ENCODE measurements around the gene CSRP3.

Gene CSRP3

GRCh38 chr11:19226378-19227195 lies 24.8 kb upstream of the CSRP3 start:
- TF ChIP-seq EZH2 (IDR thresholded peaks at IDR 0.05; ENCODE audit: borderline replicate concordance, low read length) (no peak), CTCF (IDR thresholded peaks at IDR 0.05; ENCODE audit: low read length) (no peak)
- H3K36me3 ChIP-seq (ENCODE audit: insufficient read depth, low read length), result peaks cover 87% of the 10 kb centered on the region
- H3K9ac ChIP-seq (ENCODE audit: low read length), result no peak overlapping the region
- no peak overlapping the region for H3K4me2 ChIP-seq (ENCODE audit: low read length)
- no peaks in the 10 kb centered on the region for H3F3A ChIP-seq (ENCODE audit: insufficient read depth, low read length)
- no peaks in the 10 kb centered on the region for H3K27me3 ChIP-seq (ENCODE audit: insufficient read depth, low read length)
- H3K27ac ChIP-seq (ENCODE audit: low read depth, low read length, poor library complexity, severe bottlenecking), result no peak overlapping the region
- H2AFZ ChIP-seq (ENCODE audit: low read length), result no peak overlapping the region
- H3K4me3 ChIP-seq (ENCODE audit: low read depth, low read length, poor library complexity, severe bottlenecking), result no peak overlapping the region
- H4K20me1 ChIP-seq (ENCODE audit: insufficient read depth, low read length), result no peaks in the 10 kb centered on the region
- H3K79me2 ChIP-seq (ENCODE audit: insufficient read depth, low read length), result no peaks in the 10 kb centered on the region
- no peaks in the 10 kb centered on the region for H3K4me1 ChIP-seq (ENCODE audit: insufficient read depth, low read length, severe bottlenecking)
- no peaks in the 10 kb centered on the region for H3K9me2 ChIP-seq (ENCODE audit: low read depth, low read length)
- H3K9me3 ChIP-seq (ENCODE audit: low read length), result no peaks in the 10 kb centered on the region

- Histone ChIP-seq H3K4me3 (ENCODE audit: low read depth, low read length, poor library complexity, severe bottlenecking) (no peak overlapping the region), H2AFZ (ENCODE audit: low read length) (no peak overlapping the region), H3K9me3 (ENCODE audit: low read length) (no peaks in the 10 kb centered on the region), H3K27me3 (ENCODE audit: insufficient read depth, low read length) (no peaks in the 10 kb centered on the region), H3K9ac (ENCODE audit: low read length) (no peak overlapping the region), H3K9me2 (ENCODE audit: low read depth, low read length) (no peaks in the 10 kb centered on the region), H3K27ac (ENCODE audit: low read depth, low read length, poor library complexity, severe bottlenecking) (no peak overlapping the region), H3K4me2 (ENCODE audit: low read length) (no peak overlapping the region), H3K4me1 (ENCODE audit: insufficient read depth, low read length, severe bottlenecking) (no peaks in the 10 kb centered on the region), H4K20me1 (ENCODE audit: insufficient read depth, low read length) (no peaks in the 10 kb centered on the region), H3F3A (ENCODE audit: insufficient read depth, low read length) (0 out of 2 replicates have a peak, but pooled peaks cover 7% of the 10 kb centered on the region), H3K36me3 (ENCODE audit: insufficient read depth, low read length) (peaks cover 77% of the 10 kb centered on the region), H3K79me2 (ENCODE audit: insufficient read depth, low read length) (no peaks in the 10 kb centered on the region)
- TF ChIP-seq EZH2 (IDR thresholded peaks at IDR 0.05; ENCODE audit: borderline replicate concordance, low read length) (no peak), CTCF (IDR thresholded peaks at IDR 0.05; ENCODE audit: low read length) (no peak)
These were observed 23.8 kb upstream of the CSRP3 start for GRCh38 chr11:19225581-19225980.

GRCh38 chr11:19225123-19225522 lies 23.3 kb upstream of the CSRP3 start:
- Histone ChIP-seq H3K4me1 (ENCODE audit: insufficient read depth, low read length, severe bottlenecking) (no peaks in the 10 kb centered on the region), H3F3A (ENCODE audit: insufficient read depth, low read length) (0 out of 2 replicates have a peak, but pooled peaks cover 7% of the 10 kb centered on the region), H2AFZ (ENCODE audit: low read length) (no peak overlapping the region), H3K9ac (ENCODE audit: low read length) (no peak overlapping the region), H3K9me3 (ENCODE audit: low read length) (no peaks in the 10 kb centered on the region), H4K20me1 (ENCODE audit: insufficient read depth, low read length) (no peaks in the 10 kb centered on the region), H3K4me2 (ENCODE audit: low read length) (no peak overlapping the region), H3K79me2 (ENCODE audit: insufficient read depth, low read length) (no peaks in the 10 kb centered on the region), H3K27ac (ENCODE audit: low read depth, low read length, poor library complexity, severe bottlenecking) (no peak overlapping the region), H3K9me2 (ENCODE audit: low read depth, low read length) (no peaks in the 10 kb centered on the region), H3K27me3 (ENCODE audit: insufficient read depth, low read length) (no peaks in the 10 kb centered on the region), H3K36me3 (ENCODE audit: insufficient read depth, low read length) (peaks cover 72% of the 10 kb centered on the region), H3K4me3 (ENCODE audit: low read depth, low read length, poor library complexity, severe bottlenecking) (no peak overlapping the region)
- TF ChIP-seq CTCF (IDR thresholded peaks at IDR 0.05; ENCODE audit: low read length), result no peak
- TF ChIP-seq EZH2 (IDR thresholded peaks at IDR 0.05; ENCODE audit: borderline replicate concordance, low read length), result no peak

Measured in OCI-LY1 (cell line).